ENCODE data around the gene ELOVL6. TPM values are rescaled to one million over a fixed set of nuclear protein-coding genes. Genes with fewer than 3 reads are reported as not detected.

ELOVL6 gene
- total and polyA plus RNA-seq, 9 of the 15 experiments (the other 6 are each of a cell fraction or from before 2014, with no cell fraction given) = 18.3 to 82.6 (median 46.0) TPM

DNA sequence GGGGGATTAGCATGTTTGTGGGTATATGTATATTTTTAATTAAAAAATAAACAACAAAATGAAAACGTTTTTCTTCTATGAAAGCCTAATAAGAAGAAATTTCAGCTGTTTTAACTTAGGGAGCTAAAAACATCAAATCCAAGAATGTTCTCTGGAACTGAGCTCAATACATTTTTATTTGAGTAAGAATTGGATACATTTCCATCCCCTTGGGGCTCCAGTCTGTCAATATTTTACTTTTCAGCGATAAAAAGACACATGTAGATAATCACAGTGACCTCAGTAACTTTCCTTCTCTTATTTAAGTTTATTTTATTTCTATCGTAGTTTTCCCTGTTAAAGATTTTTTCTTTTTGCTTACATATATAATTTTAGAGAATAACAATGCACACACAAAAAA lies 59.3 kb downstream of the ELOVL6 start:
- H3K27ac ChIP-seq (ENCODE audit: extremely low read depth, low read depth, low read length) = no peak overlapping the region
- H3K27me3 ChIP-seq (ENCODE audit: control insufficient read depth in 2 of 2, insufficient read depth in 2 of 2, low read length in 2 of 2) = no peaks in the 10 kb centered on the region
- TF ChIP-seq ZNF395 (CRISPR knock-in tag; IDR thresholded peaks at IDR 0.05) (no peak), ZNF316 (IDR thresholded peaks at IDR 0.05) (0 out of 2 replicates have a peak, but pooled peaks have one; percentile 17)
- in situ Hi-C loops (cut with MboI) = no loop called here
- FAIRE-seq (no peak), DNase-seq (ENCODE audit: extremely low read depth in 1 of 4, low spot score in 3 of 4) (no peak), ATAC-seq (no peak)
- WGBS (ENCODE audit: insufficient coverage, low coverage, missing lambda C conversion rate) = 65% methylated on average over 3 of the region's 3 CpGs
- H3K36me3 ChIP-seq (ENCODE audit: control insufficient read depth, insufficient read depth, low read length) = peaks cover 61% of the 10 kb centered on the region
- no peak overlapping the region for H3K4me3 ChIP-seq
- H2AFZ ChIP-seq (ENCODE audit: low read depth, low read length) = no peak overlapping the region
- no peaks in the 10 kb centered on the region for H3K9me3 ChIP-seq (replicated peaks; ENCODE audit: control insufficient read depth, insufficient read depth, low read depth, low read length)
- intact Hi-C loops (cut with micrococcal nuclease) = loop anchor here (5.0 kb wide), 1 partner anchor 58 kb away; the partner anchor contains the start of gene ELOVL6
- POLR2A ChIA-PET = no interaction called here
- H3K4me1 ChIP-seq (replicated peaks in 1 of 2; ENCODE audit: control insufficient read depth in 2 of 2, insufficient read depth in 2 of 2, low read length in 2 of 2) = 0 out of 5 replicates have a peak, but pooled peaks cover 0 to 4% of the 10 kb centered on the region in 2 experiments
- H4K20me1 ChIP-seq (replicated peaks; ENCODE audit: control insufficient read depth, insufficient read depth, low read length) = no peaks in the 10 kb centered on the region; the same call in 1 of the 2 replicates
- no TSS peak for BruUV-seq (replicated peaks)
- no peak overlapping the region for H3K9ac ChIP-seq (ENCODE audit: insufficient read depth in 1 of 2, low read depth in 2 of 2, low read length in 2 of 2)
- H3K79me2 ChIP-seq (ENCODE audit: control insufficient read depth, insufficient read depth, low read length) = peaks cover 23% of the 10 kb centered on the region
- no peak overlapping the region for H3K4me2 ChIP-seq (ENCODE audit: insufficient read depth, low read length)
- CTCF ChIA-PET (ENCODE audit: low intra/inter-chr PET ratio) = no interaction called here
- H3K9me1 ChIP-seq (ENCODE audit: control insufficient read depth, insufficient read depth, low read length) = no peaks in the 10 kb centered on the region

DNA sequence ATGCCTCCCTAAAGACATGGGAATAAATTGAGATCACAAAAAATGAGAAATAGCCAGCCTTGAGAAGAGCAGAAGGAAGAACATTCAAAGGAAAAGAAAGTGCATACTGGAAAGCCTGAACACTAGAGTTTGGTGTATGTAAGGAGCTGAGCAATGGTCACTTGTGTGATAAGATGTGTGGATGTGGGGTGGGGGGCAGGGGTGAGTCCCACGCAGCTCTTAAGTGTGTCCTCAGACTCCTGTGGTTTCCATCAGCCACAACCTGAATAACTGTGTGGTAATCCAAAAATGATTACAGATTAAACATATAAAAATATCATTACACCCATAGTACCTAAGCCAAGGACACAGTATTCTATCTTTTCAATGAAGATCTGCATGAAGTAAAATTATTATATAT lies 59.9 kb downstream of the ELOVL6 start:
- no peak for TF ChIP-seq E2F3 (CRISPR knock-in tag; IDR thresholded peaks at IDR 0.05)
- TF ChIP-seq CBX1 (IDR thresholded peaks at IDR 0.05; ENCODE audit: low read depth) = no peak
- in situ Hi-C loops (cut with MboI) = no loop called here
- CTCF ChIA-PET (ENCODE audit: low intra/inter-chr PET ratio) = no interaction called here

More for the DNA sequence above, 59.9 kb downstream of the ELOVL6 start:
- H3K27ac ChIP-seq (ENCODE audit: extremely low read depth, low read depth, low read length) = no peak overlapping the region
- intact Hi-C loops (cut with micrococcal nuclease) = loop anchor here (5.0 kb wide), 1 partner anchor 59 kb away; the partner anchor contains the start of gene ELOVL6
- peak; percentile 52 for ATAC-seq
- FAIRE-seq = no peak
- 17% methylated on average over 1 of the region's 1 CpG for WGBS (ENCODE audit: insufficient coverage, low coverage, missing lambda C conversion rate)
- peaks cover 63% of the 10 kb centered on the region for H3K36me3 ChIP-seq (ENCODE audit: control insufficient read depth, insufficient read depth, low read length)
- H3K79me2 ChIP-seq (ENCODE audit: control insufficient read depth, insufficient read depth, low read length) = peaks cover 20% of the 10 kb centered on the region
- H3K4me1 ChIP-seq (replicated peaks in 1 of 2; ENCODE audit: control insufficient read depth in 2 of 2, insufficient read depth in 2 of 2, low read length in 2 of 2) = 0 out of 5 replicates have a peak, but pooled peaks cover 0 to 4% of the 10 kb centered on the region in 2 experiments
- H3K27me3 ChIP-seq (ENCODE audit: control insufficient read depth in 2 of 2, insufficient read depth in 2 of 2, low read length in 2 of 2) = no peaks in the 10 kb centered on the region
- no peak overlapping the region for H3K4me2 ChIP-seq (ENCODE audit: insufficient read depth, low read length)
- H2AFZ ChIP-seq (ENCODE audit: low read depth, low read length) = no peak overlapping the region
- peak in 1 of 4 experiments; percentile 19 for DNase-seq (ENCODE audit: extremely low read depth in 1 of 4, low spot score in 3 of 4)
- no peaks in the 10 kb centered on the region; the same call in 1 of the 2 replicates for H4K20me1 ChIP-seq (replicated peaks; ENCODE audit: control insufficient read depth, insufficient read depth, low read length)
- BruUV-seq (replicated peaks) = no TSS peak
- no peak overlapping the region for H3K9ac ChIP-seq (ENCODE audit: insufficient read depth in 1 of 2, low read depth in 2 of 2, low read length in 2 of 2)
- H3K4me3 ChIP-seq = no peak overlapping the region
- no peaks in the 10 kb centered on the region for H3K9me1 ChIP-seq (ENCODE audit: control insufficient read depth, insufficient read depth, low read length)
- POLR2A ChIA-PET = no interaction called here
- no peaks in the 10 kb centered on the region for H3K9me3 ChIP-seq (replicated peaks; ENCODE audit: control insufficient read depth, insufficient read depth, low read depth, low read length)
